Measurements from ENCODE around the gene COQ8B.

DNA sequence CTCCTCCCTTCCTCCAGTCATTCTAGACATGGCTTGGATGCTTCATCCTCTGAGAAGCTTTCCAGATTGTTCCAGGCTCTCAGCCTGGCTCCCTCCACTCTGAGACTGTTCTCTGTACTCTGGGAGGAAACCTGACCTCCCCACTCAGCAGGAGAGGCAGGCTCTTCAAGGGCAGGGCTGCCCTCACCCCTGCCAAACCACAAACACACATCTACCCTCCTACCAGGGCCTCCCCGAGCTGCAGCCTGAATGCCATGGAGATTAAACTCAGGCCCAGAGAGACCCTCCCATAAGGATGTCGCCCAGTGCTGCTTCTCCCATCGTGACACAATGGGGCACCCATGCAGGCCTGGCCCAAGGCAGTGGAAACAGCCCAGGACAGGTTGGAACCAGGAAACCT is 42.4 kb downstream of the COQ8B start:
- TF ChIP-seq POLR2A (IDR thresholded peaks at IDR 0.05) = no peak
- TF ChIP-seq, protein P1, sequence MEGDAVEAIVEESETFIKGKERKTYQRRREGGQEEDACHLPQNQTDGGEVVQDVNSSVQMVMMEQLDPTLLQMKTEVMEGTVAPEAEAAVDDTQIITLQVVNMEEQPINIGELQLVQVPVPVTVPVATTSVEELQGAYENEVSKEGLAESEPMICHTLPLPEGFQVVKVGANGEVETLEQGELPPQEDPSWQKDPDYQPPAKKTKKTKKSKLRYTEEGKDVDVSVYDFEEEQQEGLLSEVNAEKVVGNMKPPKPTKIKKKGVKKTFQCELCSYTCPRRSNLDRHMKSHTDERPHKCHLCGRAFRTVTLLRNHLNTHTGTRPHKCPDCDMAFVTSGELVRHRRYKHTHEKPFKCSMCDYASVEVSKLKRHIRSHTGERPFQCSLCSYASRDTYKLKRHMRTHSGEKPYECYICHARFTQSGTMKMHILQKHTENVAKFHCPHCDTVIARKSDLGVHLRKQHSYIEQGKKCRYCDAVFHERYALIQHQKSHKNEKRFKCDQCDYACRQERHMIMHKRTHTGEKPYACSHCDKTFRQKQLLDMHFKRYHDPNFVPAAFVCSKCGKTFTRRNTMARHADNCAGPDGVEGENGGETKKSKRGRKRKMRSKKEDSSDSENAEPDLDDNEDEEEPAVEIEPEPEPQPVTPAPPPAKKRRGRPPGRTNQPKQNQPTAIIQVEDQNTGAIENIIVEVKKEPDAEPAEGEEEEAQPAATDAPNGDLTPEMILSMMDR (IDR thresholded peaks at IDR 0.05) = no peak
- no peak for TF ChIP-seq EP300 (IDR thresholded peaks at IDR 0.05)

All from sigmoid colon (tissue), 4 donors.